ENCODE measurements around the gene ADSL. TPM values are rescaled to one million over a fixed set of nuclear protein-coding genes. Genes with fewer than 3 reads are reported as not detected.
"Not testable (repeated sequence)": the region's sequence is repeated elsewhere in the genome, so short reads cannot be mapped to it uniquely, and the experiment has no call there.

ADSL gene
- total RNA-seq, 1 donor from 2014 or later, result 34.9 TPM

DNA sequence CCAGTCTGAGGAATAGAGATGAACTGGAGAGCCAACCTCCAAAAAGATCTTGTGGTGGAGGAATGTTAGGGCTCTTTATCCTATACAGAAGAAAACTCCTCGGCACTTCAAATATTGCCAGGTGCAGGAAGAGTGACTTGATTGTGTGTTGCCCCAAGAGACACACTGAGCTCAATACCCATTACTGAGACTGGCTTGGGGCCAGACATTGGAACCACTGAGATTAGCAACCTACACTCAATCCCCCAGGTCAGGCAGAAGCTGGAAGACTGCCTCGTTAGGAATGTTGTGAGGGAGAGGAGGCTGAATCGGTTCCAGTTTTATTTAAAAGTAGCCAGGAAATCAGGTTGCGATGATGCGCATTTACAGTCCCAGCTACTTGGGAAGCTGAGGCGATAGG is 21.7 kb downstream of the ADSL start:
- DNase-seq (ENCODE audit: low spot score), result peak; percentile 42

GRCh38 chr22:40368836-40369235 is 22.5 kb downstream of the ADSL start:
- DNase-seq (ENCODE audit: low spot score), result no peak

- DNase-seq (ENCODE audit: low spot score), result no peak
Measured at GRCh38 chr22:40374567-40374966, 28.3 kb downstream of the ADSL start.

- DNase-seq (ENCODE audit: low spot score), result no peak
Measured at GRCh38 chr22:40376149-40376548, 29.8 kb downstream of the ADSL start.

- no peak for DNase-seq (ENCODE audit: low spot score)
Measured at GRCh38 chr22:40377931-40378330, 31.6 kb downstream of the ADSL start.

GRCh38 chr22:40378448-40378847 is 32.1 kb downstream of the ADSL start:
- DNase-seq (ENCODE audit: low spot score), result not testable (repeated sequence)

- no peak for DNase-seq (ENCODE audit: low spot score)
Measured at GRCh38 chr22:40381461-40381860, 35.2 kb downstream of the ADSL start.

- no peak for DNase-seq (ENCODE audit: low spot score)
Measured at GRCh38 chr22:40383905-40384304, 37.6 kb downstream of the ADSL start.

DNA sequence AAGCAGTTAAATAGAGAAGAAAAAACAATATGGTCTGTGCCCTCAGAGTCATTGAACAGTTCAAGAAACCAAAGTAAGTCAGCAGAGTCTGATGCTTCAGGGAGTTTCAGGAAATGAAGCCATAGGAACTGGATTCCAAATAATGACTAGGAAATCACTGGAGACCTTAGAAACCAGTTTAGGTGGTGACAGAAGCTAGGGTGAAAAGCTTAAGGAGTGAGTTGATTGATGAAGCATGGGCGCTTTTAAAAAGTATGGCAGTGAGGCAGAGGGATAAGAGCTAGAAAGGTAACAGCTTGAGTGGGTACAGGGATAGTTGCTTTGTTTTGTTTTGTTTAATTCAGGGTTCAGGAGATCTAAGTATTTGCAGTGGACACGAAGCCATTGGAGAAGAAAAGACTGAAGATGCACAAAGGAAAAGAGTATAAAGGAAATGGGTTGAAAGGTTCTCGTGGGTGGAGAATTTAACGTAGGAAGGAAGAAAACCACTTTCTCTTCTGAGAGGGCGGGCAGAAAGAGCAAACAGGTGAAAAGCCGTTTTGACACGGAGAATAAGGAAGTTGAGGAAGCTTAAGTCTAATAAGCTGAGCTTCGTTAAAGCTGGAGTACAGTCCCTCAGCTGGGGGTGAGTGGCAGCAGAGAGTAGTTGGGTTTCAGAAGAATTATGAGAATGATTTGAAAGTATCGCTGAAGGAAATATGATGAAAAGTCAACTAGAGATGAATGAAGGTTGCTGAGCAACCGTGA is 38.9 kb downstream of the ADSL start:
- no peak for DNase-seq (ENCODE audit: low spot score)

GRCh38 chr22:40387746-40388145 is 41.4 kb downstream of the ADSL start:
- peak; percentile 80 for DNase-seq (ENCODE audit: low spot score)

- DNase-seq (ENCODE audit: low spot score), result no peak
Measured at GRCh38 chr22:40388231-40388630, 41.9 kb downstream of the ADSL start.

- DNase-seq (ENCODE audit: low spot score), result no peak
Measured at GRCh38 chr22:40391417-40391816, 45.1 kb downstream of the ADSL start.

- no peak for DNase-seq (ENCODE audit: low spot score)
Measured at GRCh38 chr22:40392618-40393017, 46.3 kb downstream of the ADSL start.

GRCh38 chr22:40394607-40395006 is 48.3 kb downstream of the ADSL start:
- DNase-seq (ENCODE audit: low spot score), result no peak

DNA sequence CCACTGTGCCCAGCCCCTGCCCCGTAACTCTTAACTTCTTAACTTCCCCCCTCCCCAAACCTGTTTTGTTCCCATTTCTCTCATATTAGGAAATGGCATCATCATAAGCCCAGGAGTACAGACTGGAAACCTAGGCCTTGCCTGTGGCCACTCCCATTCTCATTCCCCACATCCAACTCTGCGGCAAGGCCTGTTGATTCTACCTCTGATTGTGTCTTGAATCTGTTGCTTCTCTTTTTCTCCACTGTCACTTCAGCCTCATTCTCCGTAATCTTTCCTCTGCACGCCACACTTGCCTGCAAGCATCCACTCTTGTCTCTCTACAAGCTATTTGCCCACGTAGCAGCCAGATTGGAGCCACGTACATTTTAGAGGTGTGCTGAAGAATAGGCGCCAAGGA is 49.3 kb downstream of the ADSL start:
- no peak for DNase-seq (ENCODE audit: low spot score)

DNA sequence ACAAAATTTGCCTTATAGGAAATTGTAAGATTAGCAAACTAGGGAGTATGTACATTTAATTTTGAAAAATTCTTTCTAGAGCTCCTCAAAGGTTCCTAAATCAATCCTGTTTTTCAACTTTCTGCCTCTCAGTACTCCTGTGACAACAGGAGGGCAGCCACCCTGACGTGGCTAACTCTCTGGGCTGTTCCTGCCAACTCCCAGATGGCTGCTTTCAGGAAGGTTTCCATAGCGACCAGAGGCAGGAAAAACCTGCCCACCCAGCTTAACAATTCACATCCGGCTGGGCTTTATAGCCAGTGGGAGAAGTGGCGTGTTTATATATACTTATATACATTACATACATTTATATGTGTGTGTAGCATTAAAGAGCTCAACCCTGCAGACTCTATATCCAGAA is 50.6 kb downstream of the ADSL start:
- peak; percentile 71 for DNase-seq (ENCODE audit: low spot score)

GRCh38 chr22:40397396-40397795 is 51.1 kb downstream of the ADSL start:
- no peak for DNase-seq (ENCODE audit: low spot score)

GRCh38 chr22:40399621-40400020 is 53.3 kb downstream of the ADSL start:
- no peak for DNase-seq (ENCODE audit: low spot score)

GRCh38 chr22:40400159-40400558 is 53.9 kb downstream of the ADSL start:
- no peak for DNase-seq (ENCODE audit: low spot score)

DNA sequence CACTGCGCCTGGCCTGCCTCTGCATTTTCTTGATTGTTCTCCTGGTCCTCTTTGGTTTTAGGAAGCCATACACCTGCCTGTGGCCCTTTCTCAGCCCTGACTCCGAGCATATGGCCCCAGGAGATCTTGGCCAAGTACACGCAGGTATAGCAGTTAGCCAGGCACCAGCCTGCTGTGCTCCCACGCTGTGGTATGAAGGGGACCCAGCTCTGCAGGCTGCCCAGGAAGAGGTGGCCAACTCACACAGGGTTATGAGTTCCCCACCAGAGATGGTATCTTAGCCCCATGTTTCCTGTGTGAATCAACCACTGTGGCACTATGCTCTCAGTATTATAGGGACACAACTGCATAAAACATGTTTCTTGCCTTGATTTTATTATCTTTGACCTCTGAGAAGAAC is 55.2 kb downstream of the ADSL start:
- DNase-seq (ENCODE audit: low spot score), result no peak

- no peak for DNase-seq (ENCODE audit: low spot score)
Measured at GRCh38 chr22:40401981-40402406, 55.7 kb downstream of the ADSL start.

GRCh38 chr22:40403141-40403540 is 56.8 kb downstream of the ADSL start:
- no peak for DNase-seq (ENCODE audit: low spot score)

GRCh38 chr22:40403651-40404050 is 57.4 kb downstream of the ADSL start:
- DNase-seq (ENCODE audit: low spot score), result no peak
